HUES6 (cell line): ENCODE measurements around the gene SLC16A5.

Experiments used
- H3K27ac ChIP-seq: 2 replicates; pipeline ENCODE4 v1.7.0; 2013; ENCODE audit warnings: low read depth, mild to moderate bottlenecking, low read length, inconsistent platforms
- H3K27me3 ChIP-seq: 2 replicates; pipeline ENCODE4 v1.6.1; 2013; ENCODE audit warnings: low read length; ENCODE audit not compliant: control insufficient read depth, insufficient read depth
- H3K36me3 ChIP-seq: 2 replicates; pipeline ENCODE4 v1.6.1; 2013; ENCODE audit warnings: low read length; ENCODE audit not compliant: control insufficient read depth, insufficient read depth
- H3K4me1 ChIP-seq: 2 replicates; pipeline ENCODE4 v1.6.1; 2013; ENCODE audit warnings: low read length; ENCODE audit not compliant: control insufficient read depth, insufficient read depth
- H3K4me3 ChIP-seq: 2 replicates; pipeline ENCODE4 v1.5.1; 2013; ENCODE audit warnings: low read depth, low read length
- H3K9ac ChIP-seq: one replicate; pipeline ENCODE4 v1.6.1; 2013; ENCODE audit warnings: mild to moderate bottlenecking, low read length
- H3K9me3 ChIP-seq: 2 replicates; pipeline ENCODE4 v1.6.1; 2013; ENCODE audit warnings: low read depth, low read length; ENCODE audit not compliant: control insufficient read depth, insufficient read depth

Gene SLC16A5

DNA sequence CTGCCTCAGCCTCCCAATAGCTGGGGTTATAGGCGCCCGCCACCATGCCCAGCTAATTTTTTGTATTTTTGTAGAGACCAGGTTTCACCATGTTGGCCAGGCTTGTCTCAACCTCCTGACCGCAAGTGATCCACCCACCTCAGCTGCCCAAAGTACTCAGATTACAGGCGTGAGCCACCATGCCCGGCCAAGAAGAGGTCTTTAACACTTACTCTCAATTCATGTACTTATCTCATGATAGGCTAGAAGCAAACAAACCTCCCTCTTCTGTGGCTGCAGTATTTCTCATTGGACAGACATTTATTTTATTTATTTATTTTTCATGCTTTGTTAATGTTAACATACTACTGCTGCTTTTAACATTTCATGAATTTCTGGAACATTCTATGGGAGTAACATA lies 50.8 kb downstream of the SLC16A5 start:
- Histone ChIP-seq H3K4me3 (no peak overlapping the region), H3K4me1 (no peaks in the 10 kb centered on the region), H3K27ac (no peak overlapping the region), H3K36me3 (peaks cover 80% of the 10 kb centered on the region), H3K27me3 (no peaks in the 10 kb centered on the region), H3K9me3 (no peaks in the 10 kb centered on the region), H3K9ac (no peak overlapping the region)

DNA sequence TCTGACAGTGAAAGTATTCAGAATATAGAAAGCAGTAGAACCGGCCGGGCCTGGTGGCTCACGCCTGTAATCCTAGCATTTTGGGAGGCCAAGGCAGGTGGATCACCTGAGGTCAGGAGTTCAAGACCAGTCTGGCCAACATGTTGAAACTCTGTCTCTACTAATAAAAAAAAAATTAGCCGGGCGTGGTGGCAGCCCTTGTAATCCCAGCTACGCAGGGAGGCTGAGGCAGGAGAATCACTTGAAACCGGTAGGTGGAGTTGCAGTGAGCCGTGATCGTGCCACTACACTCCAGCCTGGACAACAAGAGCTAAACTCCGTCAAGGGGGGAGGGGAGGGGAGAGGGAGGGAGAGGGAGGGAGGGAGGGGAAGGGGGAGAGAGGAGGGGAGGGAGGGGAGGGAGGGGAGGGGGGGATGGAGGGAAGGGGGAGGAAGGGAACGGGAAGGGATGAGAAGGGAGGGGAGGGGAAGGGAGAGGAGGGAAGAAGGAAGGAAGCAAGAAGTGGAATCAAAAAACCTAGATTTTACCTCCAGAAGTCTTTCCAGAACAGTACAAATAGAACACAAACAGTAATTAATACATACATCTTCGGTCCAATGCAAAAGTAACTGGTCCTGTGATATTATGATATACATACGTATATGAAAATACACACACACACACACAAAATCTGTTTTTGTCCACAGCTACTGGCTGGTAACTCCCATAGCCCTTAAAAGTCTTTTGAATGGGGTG lies 54.6 kb downstream of the SLC16A5 start:
- no peaks in the 10 kb centered on the region for H3K4me1 ChIP-seq
- H3K9me3 ChIP-seq, result no peaks in the 10 kb centered on the region
- H3K27me3 ChIP-seq, result no peaks in the 10 kb centered on the region
- H3K36me3 ChIP-seq, result peaks cover 95% of the 10 kb centered on the region
- no peak overlapping the region for H3K4me3 ChIP-seq
- no peak overlapping the region for H3K9ac ChIP-seq
- no peak overlapping the region for H3K27ac ChIP-seq

DNA sequence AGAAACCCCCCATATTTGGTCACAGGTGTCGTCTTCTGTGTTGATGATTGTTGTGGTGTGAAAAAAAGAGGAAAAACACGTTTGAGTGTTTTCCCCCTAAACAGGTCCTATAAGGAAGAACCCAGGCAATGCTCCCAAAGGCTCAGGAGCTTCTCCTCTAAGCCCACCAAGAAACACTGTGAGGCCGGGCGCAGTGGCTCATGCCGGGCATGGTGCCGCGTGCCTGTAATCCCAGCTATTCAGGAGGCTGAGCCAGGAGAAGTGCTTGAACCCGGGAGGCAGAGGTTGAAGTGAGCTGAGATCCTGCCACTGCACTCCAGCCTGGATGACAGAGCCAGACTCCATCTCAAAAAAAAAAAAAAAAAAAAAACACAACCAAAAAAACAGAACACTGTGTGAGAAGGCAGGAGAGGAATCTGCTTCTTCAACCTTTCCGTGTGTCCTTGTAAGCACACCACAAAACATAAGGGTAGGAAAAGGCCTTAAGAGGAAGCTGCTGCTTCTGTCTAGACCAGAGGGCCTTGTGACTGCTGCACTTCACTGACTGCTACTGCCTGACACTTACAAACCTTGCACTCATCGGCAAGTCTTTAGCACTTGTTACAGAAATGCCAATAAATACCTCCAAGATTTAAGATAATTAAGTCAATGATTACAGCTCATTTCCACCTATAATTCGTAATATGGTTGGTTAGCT lies 57.2 kb downstream of the SLC16A5 start:
- H3K9ac ChIP-seq, result no peak overlapping the region
- no peaks in the 10 kb centered on the region for H3K27me3 ChIP-seq
- H3K36me3 ChIP-seq, result peaks cover 94% of the 10 kb centered on the region
- H3K9me3 ChIP-seq, result no peaks in the 10 kb centered on the region
- no peak overlapping the region for H3K4me3 ChIP-seq
- H3K27ac ChIP-seq, result no peak overlapping the region
- H3K4me1 ChIP-seq, result no peaks in the 10 kb centered on the region

DNA sequence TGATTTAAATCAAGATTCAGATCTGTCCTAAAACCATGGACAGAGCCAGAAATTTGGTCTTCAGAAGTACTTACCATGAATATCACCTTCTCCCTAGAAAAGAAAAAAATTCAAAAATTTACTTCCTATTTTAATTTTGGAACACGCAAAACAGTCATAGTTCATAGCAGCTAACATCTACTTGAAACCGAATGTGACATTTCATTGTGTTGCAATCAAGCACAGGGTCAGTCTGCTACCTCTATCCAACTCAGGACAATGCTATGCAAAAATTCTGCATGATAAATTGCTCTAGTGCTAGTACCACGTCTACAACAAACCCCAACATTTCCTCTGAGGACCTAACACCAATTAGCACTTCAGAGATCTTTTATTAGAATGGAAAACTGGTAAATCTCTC lies 58.8 kb downstream of the SLC16A5 start:
- no peaks in the 10 kb centered on the region for H3K4me1 ChIP-seq
- peaks cover 79% of the 10 kb centered on the region for H3K36me3 ChIP-seq
- no peak overlapping the region for H3K27ac ChIP-seq
- no peaks in the 10 kb centered on the region for H3K9me3 ChIP-seq
- H3K4me3 ChIP-seq, result no peak overlapping the region
- H3K27me3 ChIP-seq, result no peaks in the 10 kb centered on the region
- no peak overlapping the region for H3K9ac ChIP-seq

DNA sequence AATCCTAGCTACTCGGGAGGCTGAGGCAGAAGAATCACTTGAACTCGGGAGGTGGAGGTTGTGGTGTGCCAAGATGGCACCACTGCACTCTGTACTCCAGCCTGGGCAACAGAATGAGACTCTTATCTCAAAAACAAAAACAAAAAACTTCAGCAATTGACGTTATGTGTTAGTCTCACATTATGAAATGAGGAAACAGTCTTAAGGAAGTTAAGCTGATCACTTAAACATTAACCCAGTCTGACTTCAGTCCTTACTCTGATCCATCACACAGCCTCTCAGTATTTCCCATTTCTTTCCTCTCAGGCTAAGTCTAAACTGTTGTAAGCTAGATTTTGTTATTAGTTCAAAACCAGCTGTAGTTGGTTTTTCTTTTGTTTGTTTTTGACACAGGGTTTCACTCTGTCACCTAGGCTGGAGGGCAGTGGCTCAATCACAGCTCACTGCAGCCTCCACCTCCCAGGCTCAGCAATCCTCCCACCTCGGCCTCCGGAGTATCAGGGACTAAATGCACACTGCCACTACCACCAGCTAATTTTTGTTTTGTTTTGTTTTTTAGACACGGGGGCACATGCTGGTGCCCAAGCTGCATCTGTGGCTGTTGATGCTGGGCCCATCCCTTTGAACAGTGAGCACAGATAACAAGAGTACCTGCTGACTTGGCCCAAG lies 60.3 kb downstream of the SLC16A5 start:
- Histone ChIP-seq H3K4me1 (peaks cover 7% of the 10 kb centered on the region), H3K9ac (no peak overlapping the region), H3K27ac (no peak overlapping the region), H3K27me3 (no peaks in the 10 kb centered on the region), H3K9me3 (no peaks in the 10 kb centered on the region), H3K36me3 (peaks cover 66% of the 10 kb centered on the region), H3K4me3 (no peak overlapping the region)

DNA sequence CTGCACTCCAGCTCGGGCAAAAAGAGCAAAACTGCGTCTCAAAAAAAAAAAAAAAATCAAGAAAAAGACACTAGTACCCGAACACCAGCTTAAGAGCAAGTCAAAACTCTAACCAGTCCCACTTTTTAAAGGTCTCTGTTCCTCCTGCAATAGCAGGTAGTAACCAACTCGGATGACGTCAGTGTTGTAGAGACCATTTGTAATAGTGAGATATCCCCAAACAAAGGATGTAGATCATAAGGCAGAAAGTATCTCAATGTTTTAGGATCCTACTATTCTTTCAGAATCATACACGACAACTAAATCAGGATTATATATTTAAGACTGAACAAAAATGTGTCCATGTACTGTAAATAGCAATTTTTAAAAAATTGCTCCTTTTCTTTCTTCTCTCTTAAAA lies 64.2 kb downstream of the SLC16A5 start:
- Histone ChIP-seq H3K27me3 (no peaks in the 10 kb centered on the region), H3K36me3 (peaks cover 27% of the 10 kb centered on the region), H3K4me1 (peaks cover 18% of the 10 kb centered on the region), H3K9me3 (no peaks in the 10 kb centered on the region), H3K27ac (no peak overlapping the region), H3K4me3 (peak overlapping the region; percentile 79), H3K9ac (peak overlapping the region; percentile 90)

DNA sequence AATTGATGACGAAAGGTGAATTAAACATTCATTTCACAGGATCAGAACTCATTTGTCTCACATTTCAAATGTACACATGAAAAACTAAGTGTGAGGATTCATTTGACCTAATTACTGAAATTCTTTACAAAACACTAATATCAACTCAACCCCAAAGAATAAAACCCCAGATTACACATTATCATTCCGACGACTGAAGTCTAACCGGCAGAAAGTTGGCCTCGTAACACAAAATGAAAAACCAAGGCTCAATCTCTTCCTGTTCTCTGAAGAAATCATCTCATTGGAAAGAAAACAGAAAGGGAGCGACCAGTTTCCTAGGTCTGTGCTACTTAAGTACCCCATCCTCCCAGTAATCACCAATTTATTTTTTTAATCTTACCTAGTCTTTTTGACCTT lies 64.8 kb downstream of the SLC16A5 start:
- Histone ChIP-seq H3K4me1 (peaks cover 18% of the 10 kb centered on the region), H3K27me3 (no peaks in the 10 kb centered on the region), H3K36me3 (peaks cover 21% of the 10 kb centered on the region), H3K4me3 (peak overlapping the region; percentile 79), H3K9me3 (no peaks in the 10 kb centered on the region), H3K9ac (peak overlapping the region; percentile 90), H3K27ac (no peak overlapping the region)

DNA sequence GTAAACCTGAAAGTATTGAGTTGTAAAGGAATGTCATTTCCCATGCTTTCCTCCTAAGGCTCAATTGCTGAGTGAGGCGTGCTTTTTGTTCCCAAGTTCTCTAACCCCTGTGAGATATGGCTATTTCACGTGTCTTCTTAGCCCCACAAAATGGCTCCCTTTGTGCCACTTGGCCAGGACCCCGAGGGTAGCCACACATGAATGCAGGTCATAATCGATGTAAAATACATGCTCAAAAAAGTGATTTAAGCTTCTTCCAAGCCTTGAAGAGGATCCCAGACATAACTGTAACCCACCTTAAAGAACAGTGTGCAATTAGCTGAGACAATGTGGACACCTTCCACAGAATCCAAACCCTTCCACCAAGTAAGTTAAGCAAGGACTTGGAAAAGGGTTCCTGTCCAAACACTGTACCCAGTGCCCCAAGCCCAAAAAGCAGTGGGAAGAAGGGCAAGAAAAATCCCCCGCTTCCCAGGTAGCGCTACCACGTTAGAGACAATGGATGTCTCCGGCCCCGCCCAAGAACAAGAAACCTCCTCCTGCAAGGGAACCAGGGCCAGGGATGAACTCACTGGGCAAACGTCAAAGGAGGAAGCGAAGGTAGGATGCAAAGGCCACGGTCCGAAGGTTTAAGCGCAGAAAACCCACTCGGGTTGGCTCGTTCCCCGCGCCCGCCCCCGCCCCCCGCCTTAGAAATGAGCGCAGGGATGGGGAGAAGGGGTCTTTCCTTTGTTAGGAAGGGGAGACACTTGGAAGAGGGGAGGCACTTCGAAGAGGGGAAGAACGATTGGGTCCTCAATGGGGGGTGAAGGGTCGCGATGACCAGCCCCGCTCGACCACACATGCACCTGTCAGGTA lies 65.4 kb downstream of the SLC16A5 start:
- Histone ChIP-seq H3K27me3 (no peaks in the 10 kb centered on the region), H3K4me3 (peak overlapping the region; percentile 79), H3K27ac (peak overlapping the region; percentile 74; the same call in 1 of the 2 replicates), H3K36me3 (peaks cover 15% of the 10 kb centered on the region), H3K4me1 (peaks cover 18% of the 10 kb centered on the region), H3K9me3 (no peaks in the 10 kb centered on the region), H3K9ac (peak overlapping the region; percentile 90)

DNA sequence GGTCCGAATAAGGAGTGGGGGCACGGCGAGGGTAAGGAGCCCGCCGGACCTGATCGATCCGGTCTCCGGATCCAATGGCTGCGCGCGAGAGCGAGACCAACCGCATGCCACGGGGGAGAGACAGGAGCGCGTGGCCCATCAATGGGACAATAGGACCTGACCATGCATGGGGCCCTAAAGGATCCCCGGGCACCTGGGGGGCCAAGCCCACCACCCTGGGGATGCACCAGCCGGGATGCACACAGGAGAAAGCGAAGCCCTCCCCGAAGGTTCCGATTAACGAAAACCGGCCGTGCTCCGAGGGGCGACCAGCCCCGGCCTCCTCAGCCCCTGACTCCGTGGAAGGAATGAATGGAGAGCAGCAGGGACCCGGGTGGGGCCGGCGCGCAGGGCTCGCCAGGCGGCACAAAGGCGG lies 66.0 kb downstream of the SLC16A5 start:
- Histone ChIP-seq H3K27ac (peak overlapping the region; percentile 74; the same call in 1 of the 2 replicates), H3K4me3 (peak overlapping the region; percentile 79), H3K9me3 (no peaks in the 10 kb centered on the region), H3K27me3 (no peaks in the 10 kb centered on the region), H3K4me1 (peaks cover 18% of the 10 kb centered on the region), H3K9ac (peak overlapping the region; percentile 90), H3K36me3 (peaks cover 8% of the 10 kb centered on the region)

DNA sequence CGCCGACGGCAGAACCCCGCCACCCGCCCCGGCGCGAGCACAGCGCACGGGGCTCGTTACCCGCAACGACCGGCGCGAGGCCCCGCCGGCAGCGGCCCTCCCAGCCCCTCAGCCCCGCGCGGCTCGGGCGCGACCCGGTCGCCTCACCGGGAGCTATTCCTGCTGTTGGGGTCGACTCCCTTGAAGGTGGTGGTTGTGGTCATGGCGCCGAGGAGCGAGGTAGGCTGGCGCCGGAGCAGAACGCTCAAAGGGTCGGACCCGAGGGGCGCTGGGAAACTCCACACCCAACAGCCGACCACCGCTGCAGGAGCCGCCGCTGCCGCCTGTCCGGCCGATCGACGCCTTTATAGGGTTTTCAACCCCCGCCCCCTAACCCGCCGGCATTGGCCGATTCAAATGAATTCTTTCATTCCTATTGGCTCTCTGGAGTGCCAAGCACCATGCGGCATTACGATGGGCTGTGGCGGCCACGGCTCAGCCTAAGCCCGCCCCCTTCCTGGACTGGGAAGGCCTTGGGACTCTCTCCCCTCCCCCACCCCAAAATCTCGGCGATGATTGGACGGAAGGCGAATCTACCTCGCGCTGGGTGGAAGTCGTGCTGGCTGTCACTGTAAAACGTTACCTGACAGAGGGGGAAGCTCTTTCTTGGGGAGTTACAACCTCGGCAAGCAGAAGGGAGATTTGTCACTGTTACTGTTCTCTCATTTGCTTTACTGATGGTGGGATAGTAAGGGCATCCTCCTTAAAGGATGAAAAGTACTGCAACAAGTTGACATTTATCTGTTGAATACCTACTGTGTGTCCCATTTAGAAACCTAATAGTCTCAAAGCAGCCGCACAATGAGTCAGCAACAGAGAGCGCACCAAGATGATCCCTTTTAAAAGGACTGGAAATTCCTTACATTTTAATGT lies 66.7 kb downstream of the SLC16A5 start, which contains the start of gene JPT1:
TSS of gene JPT1 (minus strand) at position 318 of the 912 bp plus-strand sequence. CDS start at position 203, 115 bp downstream.
- peaks cover 5% of the 10 kb centered on the region for H3K36me3 ChIP-seq
- no peaks in the 10 kb centered on the region for H3K27me3 ChIP-seq
- H3K9ac ChIP-seq, result peak within 1 kb of the TSS; percentile 90
- H3K27ac ChIP-seq, result peak within 1 kb of the TSS; percentile 74
- H3K9me3 ChIP-seq, result no peaks in the 10 kb centered on the region
- peak within 1 kb of the TSS; percentile 79 for H3K4me3 ChIP-seq
- H3K4me1 ChIP-seq, result peaks cover 18% of the 10 kb centered on the region
